ENCODE data around the gene ERICH4. TPM values are rescaled to one million over a fixed set of nuclear protein-coding genes. Genes with fewer than 3 reads are reported as not detected.

Gene ERICH4
- total and polyA plus RNA-seq, 9 of the 15 experiments (the other 6 are each of a cell fraction or from before 2014, with no cell fraction given), result not detected

DNA sequence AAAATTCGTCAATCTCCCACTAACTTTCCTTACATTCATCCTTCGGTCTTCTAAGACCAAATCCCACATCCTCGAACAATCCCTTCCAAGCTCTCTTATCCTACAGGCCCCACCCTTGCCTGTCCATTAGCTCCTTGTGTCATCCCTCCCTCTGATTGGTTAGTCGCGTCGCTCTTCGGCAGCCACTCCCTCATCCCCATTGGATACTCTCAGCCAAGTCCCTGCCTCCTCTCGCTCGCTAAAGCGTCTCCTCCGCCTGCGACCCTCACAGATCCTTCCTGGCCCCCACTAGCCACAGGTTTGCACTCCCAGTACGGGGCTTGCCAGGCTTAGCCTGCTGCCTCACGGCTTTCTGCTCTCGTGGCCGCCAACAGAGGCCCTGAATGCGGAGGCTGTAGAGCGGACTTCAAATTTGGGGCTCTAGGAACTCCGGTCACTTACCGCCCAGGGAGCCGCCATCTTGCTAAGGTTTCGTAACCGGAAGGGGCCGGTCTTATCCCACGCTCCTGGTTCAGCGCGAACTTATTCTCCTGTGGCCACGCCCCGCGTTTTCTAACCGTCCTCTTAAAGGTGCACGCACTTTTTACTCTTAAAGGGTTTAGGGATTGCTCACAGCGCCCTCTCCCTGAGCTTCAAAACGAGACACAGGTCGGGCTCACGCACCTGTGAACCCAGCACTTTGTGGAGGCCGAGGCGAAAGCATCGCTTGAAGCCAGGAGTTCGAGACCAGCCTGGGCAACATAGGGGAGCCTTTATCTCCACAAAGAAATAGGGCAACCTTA, 3.3 kb upstream of the ERICH4 start, which contains the start of gene DMAC2 (continued):
- TF ChIP-seq TRIM25 (IDR thresholded peaks at IDR 0.05; ENCODE audit: borderline replicate concordance), result no peak
- TF ChIP-seq ZNF165 (CRISPR knock-in tag; IDR thresholded peaks at IDR 0.05; ENCODE audit: borderline replicate concordance), result no peak
- TF ChIP-seq ETS1 (conservative IDR thresholded peaks at IDR 0.05; ENCODE audit: control insufficient read depth, low read depth, low read length), result no peak
- TF ChIP-seq, protein P1, sequence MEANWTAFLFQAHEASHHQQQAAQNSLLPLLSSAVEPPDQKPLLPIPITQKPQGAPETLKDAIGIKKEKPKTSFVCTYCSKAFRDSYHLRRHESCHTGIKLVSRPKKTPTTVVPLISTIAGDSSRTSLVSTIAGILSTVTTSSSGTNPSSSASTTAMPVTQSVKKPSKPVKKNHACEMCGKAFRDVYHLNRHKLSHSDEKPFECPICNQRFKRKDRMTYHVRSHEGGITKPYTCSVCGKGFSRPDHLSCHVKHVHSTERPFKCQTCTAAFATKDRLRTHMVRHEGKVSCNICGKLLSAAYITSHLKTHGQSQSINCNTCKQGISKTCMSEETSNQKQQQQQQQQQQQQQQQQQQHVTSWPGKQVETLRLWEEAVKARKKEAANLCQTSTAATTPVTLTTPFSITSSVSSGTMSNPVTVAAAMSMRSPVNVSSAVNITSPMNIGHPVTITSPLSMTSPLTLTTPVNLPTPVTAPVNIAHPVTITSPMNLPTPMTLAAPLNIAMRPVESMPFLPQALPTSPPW (CRISPR knock-in tag; IDR thresholded peaks at IDR 0.05), result peak; percentile 56; the same call in 1 of the 2 replicates
- TF ChIP-seq MCM3 (IDR thresholded peaks at IDR 0.05), result no peak
- no peak for TF ChIP-seq EWSR1 (IDR thresholded peaks at IDR 0.05; ENCODE audit: borderline replicate concordance, low read depth, partially characterized antibody)
- TF ChIP-seq CEBPG (CRISPR knock-in tag; IDR thresholded peaks at IDR 0.05), result peak; percentile 89
- peak; percentile 91 to 93 for TF ChIP-seq CEBPG (tag; conservative IDR thresholded peaks at IDR 0.05 in 1 of 2, IDR thresholded peaks at IDR 0.05 in 1 of 2)
- no peak for TF ChIP-seq TAF15 (IDR thresholded peaks at IDR 0.05; ENCODE audit: low read depth, low read length)
- TF ChIP-seq, protein P2, sequence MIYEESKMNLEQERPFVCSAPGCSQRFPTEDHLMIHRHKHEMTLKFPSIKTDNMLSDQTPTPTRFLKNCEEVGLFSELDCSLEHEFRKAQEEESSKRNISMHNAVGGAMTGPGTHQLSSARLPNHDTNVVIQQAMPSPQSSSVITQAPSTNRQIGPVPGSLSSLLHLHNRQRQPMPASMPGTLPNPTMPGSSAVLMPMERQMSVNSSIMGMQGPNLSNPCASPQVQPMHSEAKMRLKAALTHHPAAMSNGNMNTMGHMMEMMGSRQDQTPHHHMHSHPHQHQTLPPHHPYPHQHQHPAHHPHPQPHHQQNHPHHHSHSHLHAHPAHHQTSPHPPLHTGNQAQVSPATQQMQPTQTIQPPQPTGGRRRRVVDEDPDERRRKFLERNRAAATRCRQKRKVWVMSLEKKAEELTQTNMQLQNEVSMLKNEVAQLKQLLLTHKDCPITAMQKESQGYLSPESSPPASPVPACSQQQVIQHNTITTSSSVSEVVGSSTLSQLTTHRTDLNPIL (CRISPR knock-in tag; IDR thresholded peaks at IDR 0.05), result no peak
- TF ChIP-seq TEAD1 (CRISPR knock-in tag; IDR thresholded peaks at IDR 0.05), result no peak
- no peak for TF ChIP-seq ZC3H8 (IDR thresholded peaks at IDR 0.05)
- TF ChIP-seq, protein P3, sequence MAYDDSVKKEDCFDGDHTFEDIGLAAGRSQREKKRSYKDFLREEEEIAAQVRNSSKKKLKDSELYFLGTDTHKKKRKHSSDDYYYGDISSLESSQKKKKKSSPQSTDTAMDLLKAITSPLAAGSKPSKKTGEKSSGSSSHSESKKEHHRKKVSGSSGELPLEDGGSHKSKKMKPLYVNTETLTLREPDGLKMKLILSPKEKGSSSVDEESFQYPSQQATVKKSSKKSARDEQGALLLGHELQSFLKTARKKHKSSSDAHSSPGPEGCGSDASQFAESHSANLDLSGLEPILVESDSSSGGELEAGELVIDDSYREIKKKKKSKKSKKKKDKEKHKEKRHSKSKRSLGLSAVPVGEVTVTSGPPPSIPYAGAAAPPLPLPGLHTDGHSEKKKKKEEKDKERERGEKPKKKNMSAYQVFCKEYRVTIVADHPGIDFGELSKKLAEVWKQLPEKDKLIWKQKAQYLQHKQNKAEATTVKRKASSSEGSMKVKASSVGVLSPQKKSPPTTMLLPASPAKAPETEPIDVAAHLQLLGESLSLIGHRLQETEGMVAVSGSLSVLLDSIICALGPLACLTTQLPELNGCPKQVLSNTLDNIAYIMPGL (CRISPR knock-in tag; IDR thresholded peaks at IDR 0.05), result 0 out of 2 replicates have a peak, but pooled peaks have one; percentile 49
- TF ChIP-seq FOXJ2 (tag; IDR thresholded peaks at IDR 0.05), result no peak
- TF ChIP-seq ZBTB8A (IDR thresholded peaks at IDR 0.05; ENCODE audit: partially characterized antibody), result no peak
- TF ChIP-seq ZNF785 (CRISPR knock-in tag; IDR thresholded peaks at IDR 0.05), result no peak
- no peak for TF ChIP-seq ZBTB26 (CRISPR knock-in tag; IDR thresholded peaks at IDR 0.05)
- no peak for TF ChIP-seq ZNF174 (CRISPR knock-in tag; IDR thresholded peaks at IDR 0.05)
- no peak for TF ChIP-seq KLF10 (CRISPR knock-in tag; IDR thresholded peaks at IDR 0.05)
